OCI-LY7 (cell line): Measurements from ENCODE around the gene DIP2A. TPM values are rescaled to one million over a fixed set of nuclear protein-coding genes. Genes with fewer than 3 reads are reported as not detected.

Experiments
- BruUV-seq: library from RNA; stranded (reverse); fragments of 400-500 nt; replicated peaks from 2 replicates; lab custom pipeline; 2021; lab: Mats Ljungman, UMichigan
- CTCF ChIA-PET: fragments of 300-600 bp; sonication (Branson Sonifier 250); formaldehyde crosslinking; loops from one replicate; lab custom pipeline; 2022; ENCODE audit warnings: antibody characterized with exemption; ENCODE audit not compliant: unreplicated experiment; lab: Charles Lee
- POLR2A ChIA-PET: fragments of 300-600 bp; sonication (Branson Sonifier 250); formaldehyde crosslinking; loops from one replicate; lab custom pipeline; 2022; ENCODE audit warnings: antibody characterized with exemption; lab: Charles Lee
- DNase-seq: peaks from one replicate; pipeline ENCODE4 v3.0.0-alpha.2; 2015; ENCODE audit warnings: low spot score
- H2AFZ ChIP-seq: fragments of 200-600 bp; sonication (generic), shearing (Covaris generic); 2 replicates; pipeline ENCODE4 v1.6.1; 2014; ENCODE audit warnings: mild to moderate bottlenecking, antibody characterized with exemption, low read length, moderate library complexity
- H3K27ac ChIP-seq: fragments of 200-600 bp; sonication (generic); 2 replicates; pipeline ENCODE4 v1.5.1; 2014; ENCODE audit warnings: mixed run types, low read depth, mild to moderate bottlenecking, moderate library complexity, low read length, inconsistent platforms; ENCODE audit not compliant: poor library complexity, severe bottlenecking
- H3K36me3 ChIP-seq: fragments of 200-600 bp; sonication (generic); 2 replicates; pipeline ENCODE4 v1.6.1; 2014; ENCODE audit warnings: mild to moderate bottlenecking, antibody characterized with exemption, low read length, moderate library complexity, mixed read lengths; ENCODE audit not compliant: insufficient read depth
- H3K4me1 ChIP-seq: fragments of 200-600 bp; sonication (generic); 2 replicates; pipeline ENCODE4 v1.5.1; 2014; ENCODE audit warnings: mild to moderate bottlenecking, low read length; ENCODE audit not compliant: insufficient read depth, poor library complexity, severe bottlenecking
- H3K4me2 ChIP-seq: fragments of 200-600 bp; sonication (generic); 2 replicates; pipeline ENCODE4 v1.6.1; 2014; ENCODE audit warnings: mild to moderate bottlenecking, low read length
- H3K4me3 ChIP-seq: fragments of 200-600 bp; sonication (generic); 2 replicates; pipeline ENCODE4 v1.5.1; 2014; ENCODE audit warnings: mild to moderate bottlenecking, low read depth, low read length; ENCODE audit not compliant: poor library complexity, severe bottlenecking
- H3K79me2 ChIP-seq: fragments of 200-600 bp; sonication (generic); 2 replicates; pipeline ENCODE4 v1.6.1; 2016; ENCODE audit warnings: low read depth, mild to moderate bottlenecking, low read length, moderate library complexity, mixed read lengths; ENCODE audit not compliant: insufficient read depth
- H3K9me2 ChIP-seq: fragments of 200-600 bp; sonication (generic); 2 replicates; pipeline ENCODE4 v1.6.1; 2016; ENCODE audit warnings: mild to moderate bottlenecking, low read length, mixed read lengths; ENCODE audit not compliant: insufficient read depth
- H3K9me3 ChIP-seq: fragments of 200-600 bp; sonication (generic); 2 replicates; pipeline ENCODE4 v1.6.1; 2014; ENCODE audit warnings: mild to moderate bottlenecking, mixed run types, low read length, mixed read lengths
- H4K20me1 ChIP-seq: fragments of 200-600 bp; sonication (generic); 2 replicates; pipeline ENCODE4 v1.6.1; 2014; ENCODE audit warnings: mild to moderate bottlenecking, antibody characterized with exemption, low read length, moderate library complexity, mixed read lengths; ENCODE audit not compliant: insufficient read depth
- CTCF ChIP-seq: fragments of 200-600 bp; sonication (generic); conservative IDR thresholded peaks from 2 replicates; pipeline ENCODE4 v1.5.1; 2014; ENCODE audit warnings: mild to moderate bottlenecking, antibody characterized with exemption, low read length, moderate library complexity, mixed read lengths
- EZH2phosphoT487 ChIP-seq: fragments of 200-600 bp; sonication (generic); IDR thresholded peaks from 2 replicates; pipeline ENCODE4 v1.6.1; 2018; ENCODE audit warnings: low read depth, borderline replicate concordance, mild to moderate bottlenecking, mixed run types, antibody characterized with exemption, low read length, moderate library complexity, mixed read lengths
- intact Hi-C: fragments of 100-400 bp; cut with micrococcal nuclease; formaldehyde crosslinking; loops from one replicate; pipeline ENCODE4 v1.10.0; 2022; ENCODE audit not compliant: unreplicated experiment
- total RNA-seq, 2 experiments: library from RNA; depleted of rRNA in 1 of 2; stranded (reverse); fragments of >200 nt in 1 of 2; shearing (Covaris generic) in 1 of 2; gene quantifications; 2 replicates each; pipeline ENCODE4 v1.2.3, GENCODE V29; 2014 to 2022

DIP2A gene
- total RNA-seq, 2 experiments from 2014 or later, result 27.9 to 44.7 TPM

GRCh38 chr21:46491553-46491952, 32.9 kb downstream of the DIP2A start:
- Histone ChIP-seq H3K36me3 (peaks cover 37% of the 10 kb centered on the region), H3K9me2 (no peaks in the 10 kb centered on the region), H2AFZ (no peak overlapping the region), H3K9me3 (no peaks in the 10 kb centered on the region), H3K4me3 (no peak overlapping the region), H3K79me2 (no peaks in the 10 kb centered on the region), H4K20me1 (no peaks in the 10 kb centered on the region), H3K4me1 (no peaks in the 10 kb centered on the region), H3K27ac (no peak overlapping the region), H3K4me2 (no peak overlapping the region)
- intact Hi-C loops, result no loop called here
- BruUV-seq, result no TSS peak
- no peak for DNase-seq
- POLR2A ChIA-PET, result no interaction called here
- CTCF ChIA-PET, result no interaction called here
- TF ChIP-seq EZH2phosphoT487 (no peak), CTCF (no peak)

- Histone ChIP-seq H3K4me2 (no peak overlapping the region), H2AFZ (no peak overlapping the region), H3K9me3 (no peaks in the 10 kb centered on the region), H3K4me3 (no peak overlapping the region), H3K9me2 (no peaks in the 10 kb centered on the region), H3K36me3 (peaks cover 39% of the 10 kb centered on the region), H3K79me2 (no peaks in the 10 kb centered on the region), H4K20me1 (no peaks in the 10 kb centered on the region), H3K4me1 (no peaks in the 10 kb centered on the region), H3K27ac (no peak overlapping the region)
- BruUV-seq, result no TSS peak
- intact Hi-C loops, result no loop called here
- no peak for DNase-seq
- ChIA-PET CTCF (no interaction called here), POLR2A (no interaction called here)
- TF ChIP-seq CTCF (no peak), EZH2phosphoT487 (no peak)
Measured at GRCh38 chr21:46492851-46493250, 34.2 kb downstream of the DIP2A start.

GRCh38 chr21:46493828-46494227, 35.1 kb downstream of the DIP2A start:
- no peaks in the 10 kb centered on the region for H4K20me1 ChIP-seq
- H3K4me1 ChIP-seq, result no peaks in the 10 kb centered on the region
- H3K36me3 ChIP-seq, result peaks cover 48% of the 10 kb centered on the region
- ChIA-PET POLR2A (no interaction called here), CTCF (no interaction called here)
- H3K9me2 ChIP-seq, result no peaks in the 10 kb centered on the region
- no peak for TF ChIP-seq CTCF
- no peak for TF ChIP-seq EZH2phosphoT487
- no peak overlapping the region for H2AFZ ChIP-seq
- H3K4me2 ChIP-seq, result no peak overlapping the region
- no peak for DNase-seq
- no peaks in the 10 kb centered on the region for H3K9me3 ChIP-seq
- no peaks in the 10 kb centered on the region for H3K79me2 ChIP-seq
- H3K27ac ChIP-seq, result no peak overlapping the region
- intact Hi-C loops, result no loop called here
- no peak overlapping the region for H3K4me3 ChIP-seq
- BruUV-seq, result no TSS peak
